Vagina (tissue), 2 donors: ENCODE results near the gene TAF10.

ENCODE experiments used
- CTCF ChIP-seq, 3 experiments: fragments of 450-650 bp in 2 of 3; fragments of 200-600 bp in 1 of 3; sonication (generic) in 1 of 3; IDR thresholded peaks; one replicate each; pipeline ENCODE4 v1.5.1; 2017 to 2019; ENCODE audit warnings: antibody characterized with exemption in 3 of 3, mild to moderate bottlenecking in 2 of 3, moderate library complexity in 2 of 3
- POLR2A ChIP-seq, 2 donors: fragments of 450-650 bp; IDR thresholded peaks; one replicate each; pipeline ENCODE4 v1.6.1; 2017; ENCODE audit warnings: antibody characterized with exemption in 2 of 2, mild to moderate bottlenecking in 2 of 2, moderate library complexity in 2 of 2

GRCh38 chr11:6563667-6564066, 48.3 kb downstream of the TAF10 start:
- TF ChIP-seq CTCF (IDR thresholded peaks at IDR 0.05) (no peak), POLR2A (IDR thresholded peaks at IDR 0.05) (no peak)
